ENCODE data around the gene CDKAL1. TPM values are rescaled to one million over a fixed set of nuclear protein-coding genes. Genes with fewer than 3 reads are reported as not detected.
A peak's percentile ranks its signal among the peaks of the same experiment; 100 is the strongest.
"Not testable (repeated sequence)": the region's sequence is repeated elsewhere in the genome, so short reads cannot be mapped to it uniquely, and the experiment has no call there.

The CDKAL1 gene
- total RNA-seq, 1 donor from 2014 or later: 46.5 TPM

DNA sequence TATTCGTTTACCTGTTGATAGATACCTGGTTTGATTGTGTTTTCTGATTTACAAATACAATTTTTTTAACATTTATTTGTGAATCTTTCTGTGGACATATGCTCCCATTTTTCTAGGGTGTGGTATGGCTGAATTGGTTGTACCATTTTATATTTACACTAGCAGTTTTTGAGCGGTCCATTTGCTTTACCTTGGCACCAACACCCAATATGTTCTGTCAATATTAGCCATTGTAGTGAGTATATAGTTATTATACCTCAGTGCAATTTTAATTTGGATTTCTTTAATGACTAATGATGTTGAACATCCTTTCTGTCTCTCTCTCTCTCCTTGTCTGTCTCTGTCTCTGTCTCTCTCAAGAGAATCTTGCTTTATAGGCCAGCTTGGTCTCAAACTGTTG lies 278.5 kb downstream of the CDKAL1 start:
- DNase-seq (ENCODE audit: low spot score in 2 of 2): no peak
- no peak for FAIRE-seq

DNA sequence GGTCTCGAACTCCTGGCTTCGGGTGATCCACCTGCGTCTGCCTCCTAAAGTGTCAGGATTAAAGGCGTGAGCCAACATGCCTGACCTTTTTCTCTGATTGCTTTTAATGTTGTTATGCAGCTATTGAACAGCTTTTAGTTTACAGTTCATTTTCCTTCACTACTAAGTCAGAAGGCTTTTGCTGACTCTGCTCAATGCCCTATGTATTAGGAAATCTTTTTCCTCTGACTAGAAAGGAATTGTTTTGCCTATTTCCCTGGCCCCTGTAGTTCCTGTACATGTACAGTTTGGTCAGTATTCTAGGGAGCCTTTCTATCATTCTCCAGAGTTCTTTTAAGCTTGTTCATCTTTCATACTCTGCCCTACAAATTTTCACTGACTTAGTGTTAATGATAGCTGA lies 280.2 kb downstream of the CDKAL1 start:
- no peak for FAIRE-seq
- no peak for DNase-seq (ENCODE audit: low spot score in 2 of 2)

DNA sequence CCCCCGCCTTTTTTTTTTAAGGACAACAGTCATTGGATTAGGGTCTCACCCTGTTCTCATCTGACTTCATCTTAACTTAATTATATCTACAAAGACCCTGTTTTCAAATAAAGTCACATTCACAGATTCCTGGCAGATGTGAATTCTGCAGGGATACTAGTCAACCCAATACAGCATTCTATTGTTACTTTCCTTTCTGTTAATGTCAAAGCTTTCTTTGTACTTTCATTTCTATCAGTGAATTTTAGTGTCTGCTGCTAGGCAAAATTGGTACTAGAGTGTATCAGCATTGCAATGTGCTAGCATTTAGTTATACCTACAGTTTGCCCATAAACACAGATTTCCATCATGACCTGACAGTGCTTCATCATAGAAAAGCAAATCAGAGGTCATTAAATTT lies 281.9 kb downstream of the CDKAL1 start:
- FAIRE-seq: no peak
- no peak for DNase-seq (ENCODE audit: low spot score in 2 of 2)

DNA sequence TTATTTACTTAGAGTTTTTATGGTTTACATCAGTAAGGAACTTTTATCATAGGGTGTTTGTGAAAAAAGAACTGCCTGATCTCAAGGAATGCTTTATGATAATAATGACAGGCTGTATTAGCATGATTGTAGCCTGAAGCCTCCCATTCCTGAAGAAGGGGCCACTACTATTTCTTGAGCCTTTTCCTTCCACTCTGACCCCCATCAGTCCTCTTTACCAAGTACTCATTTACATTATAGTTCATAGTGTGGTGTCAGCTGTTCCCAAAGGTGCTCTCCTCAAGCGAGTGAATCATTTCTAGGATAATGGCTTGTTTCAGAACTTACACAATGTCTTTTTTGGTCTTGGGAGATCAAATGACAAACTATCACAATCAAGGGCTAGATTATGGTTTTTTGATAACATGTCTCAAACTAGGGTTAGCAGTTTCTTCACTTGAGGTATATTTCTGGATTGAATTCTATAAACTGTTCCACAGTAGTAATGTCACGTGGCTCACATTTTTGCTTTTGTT lies 283.6 kb downstream of the CDKAL1 start:
- no peak for FAIRE-seq

DNA sequence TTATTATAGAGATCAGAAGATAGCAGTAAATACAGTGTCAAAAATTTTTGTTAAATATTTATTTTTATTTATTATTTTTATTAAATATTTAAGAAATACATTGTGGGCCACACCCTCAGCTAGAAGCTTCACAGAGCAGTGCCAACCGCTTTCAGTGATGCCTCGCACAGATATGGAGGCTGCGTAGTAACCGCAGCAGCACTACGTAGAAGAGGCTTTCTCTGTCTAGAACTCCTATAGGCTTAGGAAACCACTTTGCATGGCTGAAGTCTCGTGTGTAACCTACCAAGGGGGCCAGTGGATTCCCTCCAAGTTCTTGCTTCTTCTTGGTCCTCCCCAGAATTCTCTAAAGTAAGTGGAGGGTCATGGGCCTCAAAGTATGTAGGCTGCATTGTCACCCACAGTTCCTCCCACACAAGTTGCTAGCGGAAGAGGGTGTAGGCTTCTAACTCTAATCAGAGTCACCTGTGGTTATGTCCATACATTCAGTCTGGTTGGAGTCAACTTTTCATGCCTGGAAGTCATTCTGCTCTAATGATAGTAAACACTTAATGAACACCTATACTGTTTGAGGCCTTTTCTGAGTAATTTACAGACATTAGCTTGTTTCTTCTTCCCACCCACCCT lies 285.6 kb downstream of the CDKAL1 start:
- FAIRE-seq: no peak

More for the DNA sequence above, 283.6 kb downstream of the CDKAL1 start:
- no peak for DNase-seq (ENCODE audit: low spot score in 2 of 2)

DNA sequence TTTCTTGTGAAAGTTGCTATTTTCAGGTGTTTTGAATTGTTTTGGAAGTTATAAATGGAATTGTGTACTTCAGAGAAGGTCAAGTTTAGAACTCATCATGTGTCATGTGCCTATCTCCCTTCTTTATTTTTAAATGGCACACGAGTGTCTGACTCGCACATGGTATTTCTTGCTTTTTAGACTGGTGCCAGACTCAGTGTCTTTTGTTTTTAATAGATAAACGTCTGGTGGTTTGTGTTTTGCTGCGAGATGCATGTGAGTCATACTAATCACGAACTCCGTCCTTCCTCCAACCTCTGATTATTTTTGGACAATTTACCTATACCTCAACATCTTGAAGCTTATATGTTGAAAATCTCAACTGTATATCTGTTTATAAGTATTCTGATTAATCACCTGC lies 292.1 kb downstream of the CDKAL1 start:
- no peak for DNase-seq (ENCODE audit: low spot score in 2 of 2)
- FAIRE-seq: no peak

More for the DNA sequence above, 285.6 kb downstream of the CDKAL1 start:
- DNase-seq (ENCODE audit: low spot score in 2 of 2): no peak

DNA sequence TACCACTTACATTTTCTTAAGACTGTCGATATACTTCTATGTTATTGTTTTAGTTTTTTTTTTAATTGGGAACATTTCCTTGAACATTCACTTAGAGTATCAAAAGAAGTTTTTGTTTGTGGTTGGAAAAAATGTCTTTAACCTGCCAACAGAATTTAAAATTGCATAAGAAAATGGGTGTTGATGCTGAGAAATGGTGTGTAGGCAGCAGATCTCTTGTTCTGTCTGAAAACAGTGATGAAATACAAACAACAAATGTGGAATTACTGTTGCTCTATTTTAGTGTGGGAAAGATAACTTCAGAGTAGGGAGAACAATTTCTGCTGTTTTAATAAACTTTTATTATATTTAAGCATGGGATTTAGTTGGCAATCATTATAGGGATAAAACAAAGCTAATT lies 293.5 kb downstream of the CDKAL1 start:
- peak; percentile 43 for FAIRE-seq
- DNase-seq (ENCODE audit: low spot score in 2 of 2): no peak

DNA sequence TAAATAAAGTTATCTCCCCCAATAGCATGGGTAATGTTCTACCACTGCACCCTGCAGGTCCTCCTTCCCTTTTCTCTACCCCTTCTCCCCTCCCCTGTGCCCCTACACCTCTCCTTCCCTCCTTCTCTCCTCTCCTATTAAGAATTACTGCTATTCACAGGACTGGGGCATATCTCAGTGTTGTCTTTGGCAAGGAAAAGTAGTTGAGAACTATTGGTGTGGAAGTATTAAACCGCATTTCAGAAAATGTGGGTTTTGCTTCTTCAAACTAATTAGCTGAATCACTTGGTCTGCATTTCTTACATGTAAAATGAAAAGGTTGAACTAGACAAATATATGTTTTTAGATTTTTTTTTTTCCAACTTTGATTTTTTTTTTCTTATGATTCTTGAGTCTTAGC lies 296.3 kb downstream of the CDKAL1 start:
- DNase-seq (ENCODE audit: low spot score in 2 of 2) (no peak), FAIRE-seq (no peak)

DNA sequence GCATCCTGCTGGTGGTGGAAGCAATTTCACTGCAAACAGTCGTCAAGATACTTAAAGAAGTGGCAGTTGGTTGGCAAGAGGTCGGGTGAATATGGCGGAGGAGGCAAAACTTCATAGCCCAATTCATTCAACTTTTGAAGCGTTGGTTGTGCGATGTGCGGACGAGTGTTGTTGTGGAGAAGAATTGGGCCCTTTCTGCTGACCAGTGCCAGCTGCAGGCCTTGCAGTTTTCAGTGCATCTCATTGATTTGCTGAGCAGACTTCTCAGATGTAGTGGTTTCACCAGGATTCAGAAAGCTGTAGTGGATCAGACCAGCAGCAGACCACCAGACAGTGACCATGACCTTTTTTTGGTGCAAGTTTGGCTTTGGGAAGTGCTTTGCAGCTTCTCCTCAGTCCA lies 297.0 kb downstream of the CDKAL1 start:
- not testable (repeated sequence) for DNase-seq (ENCODE audit: low spot score in 2 of 2); FAIRE-seq

DNA sequence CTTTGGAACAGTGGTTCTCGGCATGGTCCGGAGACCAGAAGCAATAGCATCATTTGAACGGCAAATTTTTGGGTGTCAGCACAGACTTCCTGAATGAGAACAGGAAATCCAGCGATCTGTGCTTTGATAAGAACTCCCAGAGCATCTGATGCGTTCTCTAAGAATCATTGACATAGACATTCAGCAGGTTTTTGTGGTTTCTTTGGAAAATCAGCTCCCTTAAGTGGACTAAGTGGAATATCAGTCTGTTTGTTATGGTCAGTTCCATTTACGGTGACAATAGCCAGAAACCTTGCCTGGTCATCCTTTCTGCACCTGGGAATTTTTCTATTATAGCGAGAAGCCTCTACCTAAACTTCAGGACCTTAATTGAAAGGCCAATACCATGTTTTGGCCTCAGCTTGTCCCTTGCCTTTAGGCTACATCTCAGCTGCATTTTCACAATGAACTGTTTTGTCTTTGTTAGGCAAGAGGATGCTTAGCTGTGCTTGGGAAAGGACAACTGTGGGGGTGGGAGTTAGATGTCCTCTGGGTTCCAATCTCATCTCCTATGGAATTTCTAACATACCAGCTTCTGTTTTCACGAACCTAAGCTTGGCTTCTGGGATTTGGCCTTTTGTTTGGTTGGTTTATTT lies 299.7 kb downstream of the CDKAL1 start:
- FAIRE-seq (no peak), DNase-seq (ENCODE audit: low spot score in 2 of 2) (no peak)

DNA sequence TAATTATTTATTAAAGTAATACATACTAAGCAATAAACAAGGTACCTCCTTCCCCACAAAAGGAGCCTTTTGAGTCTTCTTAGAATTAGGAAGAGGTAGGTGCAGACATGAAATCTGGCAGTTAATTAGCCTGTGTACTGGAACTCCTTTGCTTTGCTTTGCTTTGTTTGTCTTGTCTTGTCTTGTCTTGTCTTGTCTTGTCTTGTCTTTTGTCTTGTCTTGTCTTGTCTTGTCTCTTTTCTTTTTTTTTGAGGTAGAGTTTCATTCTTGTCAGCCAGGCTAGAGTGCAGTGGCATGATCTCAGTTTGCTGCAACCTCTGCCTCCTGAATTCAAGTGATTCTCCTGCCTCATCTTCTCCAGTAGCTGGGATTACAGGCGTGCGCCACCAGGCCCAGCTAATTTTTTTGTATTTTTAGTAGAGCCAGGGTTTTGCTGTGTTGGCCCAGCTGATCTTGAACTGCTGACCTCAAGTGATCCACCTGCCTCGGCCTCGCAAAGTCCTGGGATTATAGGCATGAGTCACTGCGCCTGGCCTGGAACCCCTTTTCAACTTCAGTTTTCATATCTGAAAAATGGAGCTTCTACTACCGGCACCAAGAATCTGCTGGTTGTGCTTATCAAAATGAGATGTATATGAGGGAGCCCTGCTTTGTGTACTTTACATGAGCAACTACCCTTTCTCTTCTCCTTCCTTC lies 301.2 kb downstream of the CDKAL1 start:
- no peak for DNase-seq (ENCODE audit: low spot score in 2 of 2)
- no peak for FAIRE-seq

DNA sequence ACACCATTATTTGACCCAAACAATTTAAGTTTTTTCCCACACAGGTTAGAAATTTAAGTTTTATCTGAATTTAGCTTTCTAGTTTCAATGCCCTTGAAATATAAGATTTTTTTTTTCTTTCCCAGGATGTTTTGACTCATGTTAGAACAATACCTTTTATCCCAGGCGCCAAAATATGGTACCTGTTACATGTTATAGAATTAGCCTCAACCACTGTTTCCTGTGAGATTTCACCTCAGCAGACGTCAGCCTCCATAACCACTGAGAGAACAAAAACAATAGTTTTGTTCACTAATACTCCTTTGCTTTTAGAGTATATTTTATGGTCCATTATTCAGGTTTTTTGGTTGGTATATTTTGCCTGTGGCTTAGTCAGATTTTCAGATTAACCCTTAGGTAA lies 302.9 kb downstream of the CDKAL1 start:
- no peak for DNase-seq (ENCODE audit: low spot score in 2 of 2)
- FAIRE-seq: no peak

DNA sequence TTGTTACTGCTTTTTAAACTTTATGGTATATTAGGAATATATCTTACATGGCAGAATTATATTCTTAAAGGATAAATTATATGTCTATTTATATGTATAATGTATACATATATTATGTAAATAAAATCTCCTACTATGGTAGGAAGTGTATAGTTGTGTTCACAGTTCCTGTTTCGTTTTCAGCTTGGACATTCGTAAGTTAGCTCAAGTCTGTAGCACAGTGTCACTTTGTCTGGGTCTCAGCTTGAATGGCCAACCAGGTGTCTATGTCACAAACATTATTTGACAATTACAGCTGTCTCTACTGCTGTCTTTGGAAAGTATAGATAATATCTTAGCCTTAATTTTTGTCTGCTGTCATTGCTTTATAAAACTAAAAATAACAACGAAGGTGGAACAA lies 303.9 kb downstream of the CDKAL1 start:
- DNase-seq (ENCODE audit: low spot score in 2 of 2) (no peak), FAIRE-seq (peak; percentile 17)

DNA sequence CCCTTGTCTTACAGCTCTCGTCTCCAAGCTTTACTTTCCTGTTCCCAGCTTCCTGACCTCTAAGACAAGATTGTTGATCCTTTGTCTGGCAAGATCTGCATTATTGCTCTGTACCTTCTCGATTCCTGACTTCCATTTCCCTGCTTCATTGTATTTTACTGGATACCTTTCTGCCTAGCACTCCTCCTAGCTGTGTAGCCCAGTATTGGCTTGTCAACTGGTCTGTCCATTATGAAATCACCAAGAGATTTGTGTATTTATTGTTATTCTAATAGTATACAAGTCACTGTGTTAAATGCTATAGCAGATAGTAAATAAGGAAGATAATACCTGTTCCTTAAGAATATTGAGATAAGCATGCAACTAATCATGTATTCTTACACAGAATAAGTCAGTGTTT lies 305.4 kb downstream of the CDKAL1 start:
- DNase-seq (ENCODE audit: low spot score in 2 of 2) (no peak), FAIRE-seq (no peak)

DNA sequence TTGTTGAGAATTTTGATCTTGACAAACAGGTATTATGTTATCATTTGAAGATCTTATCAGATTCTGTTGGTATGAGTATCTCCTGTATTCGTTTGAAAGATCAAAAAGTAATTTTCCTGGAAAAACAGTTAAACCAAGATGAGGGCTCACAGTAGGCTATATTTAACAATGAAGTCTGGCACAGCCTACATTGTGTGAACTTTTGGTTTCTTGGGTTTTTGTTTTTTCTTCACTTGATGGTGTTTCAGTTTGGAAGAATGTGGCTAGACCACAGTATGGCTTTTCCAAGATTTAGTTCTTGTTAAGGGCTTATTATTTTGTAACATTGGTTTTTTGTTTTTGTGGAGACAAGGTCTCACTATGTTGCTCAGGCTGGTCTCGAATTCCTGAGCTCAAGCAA lies 306.4 kb downstream of the CDKAL1 start:
- DNase-seq (ENCODE audit: low spot score in 2 of 2) (no peak), FAIRE-seq (no peak)

DNA sequence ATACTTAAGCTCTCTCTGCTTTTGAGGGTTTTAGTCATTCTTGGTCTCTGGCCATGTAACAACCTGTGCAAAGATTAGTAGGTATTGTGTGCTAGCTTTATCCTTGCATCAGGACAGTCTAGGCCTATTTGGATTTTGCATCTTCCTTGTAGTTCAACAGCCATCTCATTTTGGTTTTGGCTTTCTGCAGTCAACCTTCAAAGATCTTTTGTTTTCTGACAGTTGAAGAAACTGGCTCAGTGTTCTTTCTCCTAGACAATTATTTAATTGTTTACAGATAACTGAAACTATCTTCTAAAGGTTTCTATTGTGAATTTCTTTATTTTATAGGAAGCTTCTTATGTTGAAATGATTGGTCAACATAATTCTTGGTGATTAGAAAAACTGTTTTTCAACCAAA lies 307.5 kb downstream of the CDKAL1 start:
- FAIRE-seq: peak; percentile 82
- no peak for DNase-seq (ENCODE audit: low spot score in 2 of 2)

DNA sequence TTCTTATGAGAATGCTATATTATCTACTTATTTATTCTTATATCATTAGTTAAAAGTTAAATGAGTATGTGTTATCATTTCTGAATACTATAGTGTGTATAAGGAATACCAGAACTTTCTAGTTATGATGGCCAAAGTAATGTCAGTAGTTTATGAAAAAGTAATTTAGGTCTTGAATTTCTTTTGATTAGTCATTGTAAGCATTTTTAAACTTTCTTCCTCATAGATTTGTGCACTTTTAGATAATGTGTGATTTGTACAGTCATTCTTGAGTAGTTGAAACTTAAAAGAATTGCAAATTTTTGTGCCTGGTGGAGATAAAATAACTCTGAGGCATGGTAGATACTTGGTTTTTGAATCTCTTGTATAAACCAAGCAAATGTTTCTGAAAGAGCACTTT lies 311.3 kb downstream of the CDKAL1 start:
- peak; percentile 81 for FAIRE-seq
- DNase-seq (ENCODE audit: low spot score in 2 of 2): no peak

DNA sequence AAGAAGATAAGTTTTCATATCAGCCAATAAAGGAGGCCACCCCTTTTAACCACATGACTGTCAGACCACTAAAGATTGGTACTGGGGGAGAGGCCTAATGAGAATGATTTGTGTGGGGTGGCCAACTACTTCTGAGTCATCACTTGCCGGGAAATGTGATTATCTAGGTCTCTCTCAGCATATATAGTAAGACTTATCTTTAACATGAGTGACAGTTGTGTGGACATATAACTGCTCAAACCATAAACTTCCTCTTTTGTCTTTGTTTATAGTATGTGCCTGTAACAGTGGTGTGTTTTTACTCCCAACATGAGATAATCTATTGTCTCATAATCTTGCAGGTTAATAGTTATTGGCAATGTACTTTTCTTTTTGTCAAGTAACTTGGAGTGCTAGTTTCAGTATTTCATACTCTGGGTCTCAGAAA lies 312.4 kb downstream of the CDKAL1 start:
- DNase-seq (ENCODE audit: low spot score in 2 of 2): no peak

DNA sequence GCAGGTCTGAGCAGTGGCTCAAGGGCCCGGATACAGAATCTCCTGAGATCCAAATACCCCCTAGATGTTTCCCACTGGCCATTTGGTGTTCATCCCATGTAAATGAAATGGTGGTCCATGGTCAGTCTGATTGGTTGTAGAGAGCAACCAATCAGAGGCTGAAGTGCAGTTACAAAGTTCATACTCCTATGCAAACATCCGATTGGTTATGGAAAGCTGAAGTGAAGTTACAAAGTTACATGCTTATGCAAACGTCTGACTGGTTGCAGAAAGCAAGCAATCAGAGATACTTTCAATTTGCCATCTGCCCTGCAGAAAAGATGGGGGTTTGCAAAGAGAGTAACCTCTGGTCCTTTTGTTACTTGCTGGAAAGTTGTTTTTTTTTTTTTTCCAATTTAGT lies 313.6 kb downstream of the CDKAL1 start:
- no peak for FAIRE-seq
- DNase-seq (ENCODE audit: low spot score in 2 of 2): no peak

More for the DNA sequence above, 312.4 kb downstream of the CDKAL1 start:
- FAIRE-seq: no peak

DNA sequence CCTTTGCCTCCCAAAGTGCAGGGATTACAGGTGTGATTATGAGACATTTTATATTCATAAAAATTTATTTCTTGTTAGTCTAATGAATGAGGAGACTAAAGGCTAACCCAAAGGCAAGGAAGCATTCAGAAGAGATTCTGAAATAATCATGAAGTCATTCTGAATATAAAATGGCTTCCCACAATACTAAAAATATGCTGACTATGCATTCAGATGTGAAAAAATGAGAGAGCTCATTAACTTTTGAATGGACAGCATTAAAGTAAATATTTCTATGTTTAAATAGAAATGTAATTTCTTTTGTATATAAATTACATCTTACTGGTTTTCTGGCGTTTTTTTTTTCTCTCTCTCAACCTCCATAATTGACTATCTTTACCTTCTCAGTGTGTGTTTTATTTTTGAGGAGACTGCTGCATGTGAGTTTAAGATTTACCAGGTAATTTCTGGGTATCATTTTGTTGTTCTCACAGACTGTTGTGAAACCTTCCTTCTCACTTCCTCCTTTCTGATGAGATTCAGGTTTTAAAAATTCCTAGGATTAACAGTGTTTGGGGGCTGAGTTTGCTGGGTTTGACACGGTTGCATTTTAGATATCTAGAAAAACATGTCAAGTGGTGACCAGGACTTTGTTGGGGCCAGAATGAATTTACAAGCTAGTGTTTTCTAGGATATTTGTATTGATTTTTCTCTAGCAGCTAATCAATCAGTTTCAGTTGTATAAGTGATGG lies 316.6 kb downstream of the CDKAL1 start:
- DNase-seq (ENCODE audit: low spot score in 2 of 2) (no peak), FAIRE-seq (no peak)

DNA sequence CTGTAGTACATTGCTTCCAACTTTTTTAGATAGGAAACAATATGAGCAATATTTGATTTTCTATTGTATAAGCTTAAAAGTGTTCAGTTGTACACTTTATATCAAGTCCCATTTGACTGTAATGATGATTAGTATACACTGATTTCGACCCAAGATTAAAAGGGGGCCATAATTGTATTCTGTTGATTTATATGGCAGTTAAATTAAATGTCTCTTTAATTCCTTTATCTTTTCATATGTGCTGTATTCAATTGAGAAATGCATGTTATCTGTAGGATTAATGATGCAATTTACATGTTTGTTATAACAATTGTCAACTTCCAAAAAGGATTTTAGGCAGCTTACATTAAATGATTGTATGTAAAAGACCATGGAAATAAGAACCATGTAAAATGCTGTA lies 317.5 kb downstream of the CDKAL1 start:
- DNase-seq (ENCODE audit: low spot score in 2 of 2): no peak
- no peak for FAIRE-seq
